ENCODE measurements around the gene PPFIBP1. TPM values are rescaled to one million over a fixed set of nuclear protein-coding genes. Genes with fewer than 3 reads are reported as not detected.

Gene PPFIBP1
- total RNA-seq, 1 donor, result 131 TPM

DNA sequence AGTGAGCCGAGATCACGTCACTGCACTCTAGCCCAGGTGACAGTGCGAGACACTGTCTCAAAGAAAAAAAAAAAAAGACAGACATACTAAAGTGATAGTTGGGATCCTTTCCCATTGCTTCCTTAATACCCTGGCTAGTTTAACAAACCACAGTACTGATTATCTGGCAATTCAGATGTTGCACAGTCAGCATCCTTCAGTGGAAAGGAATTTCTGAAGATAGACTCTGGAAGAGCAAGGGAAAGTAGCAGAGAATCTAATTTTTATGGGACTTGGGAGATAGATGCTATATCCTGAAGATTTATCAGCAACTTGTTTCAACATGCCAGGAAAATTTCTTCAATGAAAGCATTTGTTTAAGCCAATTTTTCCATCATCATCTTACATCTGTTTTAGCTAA, 6.5 kb upstream of the PPFIBP1 start:
- no peak overlapping the region for H3K4me3 ChIP-seq (ENCODE audit: low read depth, low read length)
- TF ChIP-seq, protein P1, sequence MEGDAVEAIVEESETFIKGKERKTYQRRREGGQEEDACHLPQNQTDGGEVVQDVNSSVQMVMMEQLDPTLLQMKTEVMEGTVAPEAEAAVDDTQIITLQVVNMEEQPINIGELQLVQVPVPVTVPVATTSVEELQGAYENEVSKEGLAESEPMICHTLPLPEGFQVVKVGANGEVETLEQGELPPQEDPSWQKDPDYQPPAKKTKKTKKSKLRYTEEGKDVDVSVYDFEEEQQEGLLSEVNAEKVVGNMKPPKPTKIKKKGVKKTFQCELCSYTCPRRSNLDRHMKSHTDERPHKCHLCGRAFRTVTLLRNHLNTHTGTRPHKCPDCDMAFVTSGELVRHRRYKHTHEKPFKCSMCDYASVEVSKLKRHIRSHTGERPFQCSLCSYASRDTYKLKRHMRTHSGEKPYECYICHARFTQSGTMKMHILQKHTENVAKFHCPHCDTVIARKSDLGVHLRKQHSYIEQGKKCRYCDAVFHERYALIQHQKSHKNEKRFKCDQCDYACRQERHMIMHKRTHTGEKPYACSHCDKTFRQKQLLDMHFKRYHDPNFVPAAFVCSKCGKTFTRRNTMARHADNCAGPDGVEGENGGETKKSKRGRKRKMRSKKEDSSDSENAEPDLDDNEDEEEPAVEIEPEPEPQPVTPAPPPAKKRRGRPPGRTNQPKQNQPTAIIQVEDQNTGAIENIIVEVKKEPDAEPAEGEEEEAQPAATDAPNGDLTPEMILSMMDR (IDR thresholded peaks at IDR 0.05; ENCODE audit: insufficient read depth, low read length), result no peak
- peak; percentile 52 for DNase-seq (ENCODE audit: low read depth)

DNA sequence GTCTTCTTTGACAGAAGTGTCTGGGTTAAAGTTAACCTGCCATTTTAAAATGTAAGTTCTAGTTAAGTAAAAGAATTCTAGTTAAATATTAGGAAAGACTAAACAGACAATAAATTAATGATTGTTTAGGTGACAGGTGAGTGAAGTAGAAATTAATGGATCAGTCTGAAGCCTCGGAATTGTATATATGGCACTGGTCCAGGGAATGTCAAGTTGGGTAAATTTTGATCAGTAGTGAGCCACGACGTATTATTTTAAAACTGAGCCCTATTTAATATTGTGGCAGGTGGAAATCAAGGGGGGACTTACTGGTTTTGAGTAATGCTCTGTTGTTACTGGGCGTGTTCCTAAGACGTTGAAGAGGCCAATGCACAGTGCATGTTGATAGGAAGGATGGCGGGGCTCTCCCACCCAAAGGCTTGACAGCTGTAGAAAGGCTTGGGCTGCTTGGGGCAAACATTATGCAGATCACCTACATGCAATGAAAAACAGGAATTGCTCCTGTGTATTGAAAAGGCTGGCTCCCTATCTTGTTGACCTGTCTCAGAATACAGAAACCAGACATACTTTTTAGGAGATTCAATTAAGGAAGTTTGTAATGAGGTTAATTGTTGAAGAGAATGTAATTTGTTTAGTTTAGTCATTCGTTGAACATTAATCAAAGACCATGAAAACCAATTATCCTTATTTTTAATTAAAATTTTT, 5.9 kb upstream of the PPFIBP1 start:
- TF ChIP-seq, protein P1 (IDR thresholded peaks at IDR 0.05; ENCODE audit: insufficient read depth, low read length), result no peak
- no peak overlapping the region for H3K4me3 ChIP-seq (ENCODE audit: low read depth, low read length)
- DNase-seq (ENCODE audit: low read depth), result no peak

DNA sequence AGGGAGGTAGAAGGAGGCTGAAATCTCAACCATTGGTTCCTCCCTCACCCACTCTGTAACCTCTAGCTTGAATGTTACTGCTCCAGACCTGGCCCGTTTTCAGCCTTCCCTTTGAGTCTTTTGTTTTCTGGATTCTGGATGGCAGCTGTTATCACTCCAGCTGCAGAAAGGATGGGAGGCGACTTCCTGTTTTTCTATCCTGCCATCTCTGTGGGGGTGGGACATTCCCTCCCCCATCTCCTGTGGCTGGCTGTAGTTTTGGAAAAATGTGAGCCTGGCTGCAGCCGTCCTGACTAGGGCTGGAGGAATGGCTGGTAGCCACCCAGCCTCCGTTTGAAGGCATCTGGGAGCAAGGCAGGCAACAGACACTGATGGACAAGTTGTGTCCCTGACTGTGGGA, 2.9 kb upstream of the PPFIBP1 start:
- H3K4me3 ChIP-seq (ENCODE audit: low read depth, low read length), result no peak overlapping the region
- DNase-seq (ENCODE audit: low read depth), result peak; percentile 95
- TF ChIP-seq, protein P1 (IDR thresholded peaks at IDR 0.05; ENCODE audit: insufficient read depth, low read length), result no peak

DNA sequence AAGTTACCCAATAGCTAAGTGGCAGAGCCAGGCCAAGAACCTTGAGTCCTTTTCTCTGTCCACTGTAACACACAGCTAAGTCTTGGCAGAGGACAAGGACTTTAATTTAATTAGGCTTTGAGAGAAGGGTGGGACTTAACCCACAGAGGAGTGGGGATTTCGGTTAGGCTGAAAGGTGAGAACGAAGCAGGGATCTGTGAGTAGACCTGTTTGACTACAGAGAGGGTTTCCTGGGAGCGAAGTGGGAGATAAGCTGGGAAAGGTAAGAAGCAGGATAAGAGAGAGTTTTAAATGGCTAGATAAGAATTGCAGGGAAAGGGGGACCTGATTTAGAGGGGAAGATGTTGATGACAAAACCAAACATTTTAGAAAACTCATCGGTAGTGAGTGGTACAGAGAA, 2.0 kb upstream of the PPFIBP1 start:
- H3K4me3 ChIP-seq (ENCODE audit: low read depth, low read length), result no peak overlapping the region
- DNase-seq (ENCODE audit: low read depth), result no peak
- TF ChIP-seq, protein P1 (IDR thresholded peaks at IDR 0.05; ENCODE audit: insufficient read depth, low read length), result no peak

DNA sequence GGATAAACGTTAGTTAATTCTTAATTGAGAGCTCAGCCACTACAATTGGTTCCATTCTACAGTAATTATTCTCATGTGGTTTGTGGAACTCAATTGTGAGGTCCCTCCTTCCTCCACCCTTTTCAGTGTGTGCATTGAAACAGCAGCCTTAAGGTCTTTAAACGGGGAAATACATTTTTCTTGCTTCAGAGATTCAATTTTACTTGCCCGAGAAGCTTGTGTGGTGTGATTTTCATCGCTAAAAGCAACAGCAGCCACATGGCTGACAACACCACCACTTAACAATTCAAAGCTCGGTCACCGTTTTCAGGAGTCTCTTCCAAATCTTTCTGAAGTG, 733 bp upstream of the PPFIBP1 start:
- DNase-seq (ENCODE audit: low read depth), result no peak
- TF ChIP-seq, protein P1 (IDR thresholded peaks at IDR 0.05; ENCODE audit: insufficient read depth, low read length), result no peak
- H3K4me3 ChIP-seq (ENCODE audit: low read depth, low read length), result peak overlapping the region; percentile 84

DNA sequence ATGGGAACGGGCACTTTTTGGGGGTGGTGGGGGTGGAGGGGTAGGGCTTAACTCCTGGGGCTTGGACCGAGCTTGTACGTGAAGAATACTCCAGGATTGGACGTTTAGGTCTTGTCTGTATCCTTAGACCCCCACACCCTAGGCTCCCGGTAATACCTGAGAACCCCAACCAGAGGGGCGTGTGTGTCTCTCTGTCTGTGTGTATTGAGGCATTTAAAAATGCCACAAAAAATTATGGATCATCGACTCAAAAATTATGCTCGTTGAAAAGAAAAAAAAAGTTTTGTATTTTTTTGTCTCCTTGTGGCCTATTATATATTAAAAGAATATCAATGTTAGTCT, 459 bp downstream of the PPFIBP1 start:
- TF ChIP-seq, protein P1 (IDR thresholded peaks at IDR 0.05; ENCODE audit: insufficient read depth, low read length), result no peak
- peak overlapping the region; percentile 84 for H3K4me3 ChIP-seq (ENCODE audit: low read depth, low read length)
- no peak for DNase-seq (ENCODE audit: low read depth)

All from fibroblast of the aortic adventitia (primary cell).